HG03571 (cell line): ENCODE data around the gene RYR1.
"Not testable (repeated sequence)": the region's sequence is repeated elsewhere in the genome, so short reads cannot be mapped to it uniquely, and the experiment has no call there.

Experiments
- ATAC-seq: cut with Tn5 transposase; IDR thresholded peaks from one replicate; pipeline ENCODE4 v1.9.1; 2021; ENCODE audit not compliant: unreplicated experiment

RYR1 gene

DNA sequence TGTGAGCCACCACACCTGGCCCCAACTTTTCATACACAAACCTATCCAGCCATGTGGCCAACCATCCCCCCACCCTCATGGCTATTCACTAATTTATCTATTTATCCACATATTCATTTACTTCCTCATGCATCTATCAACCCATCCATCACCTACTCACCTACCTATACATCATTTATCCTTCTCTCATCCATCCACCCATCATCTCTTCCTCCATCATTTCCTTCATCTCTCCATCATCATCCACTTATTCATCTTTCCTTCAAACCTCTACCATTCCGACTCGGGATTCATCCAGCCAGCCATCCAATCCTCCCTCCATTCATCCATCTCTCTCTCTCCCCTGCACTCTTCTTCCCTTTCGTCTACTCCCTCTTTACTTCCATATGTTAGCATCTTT, 54.6 kb downstream of the RYR1 start:
- no peak for ATAC-seq

GRCh38 chr19:38488776-38489481, 55.4 kb downstream of the RYR1 start:
- ATAC-seq = no peak

DNA sequence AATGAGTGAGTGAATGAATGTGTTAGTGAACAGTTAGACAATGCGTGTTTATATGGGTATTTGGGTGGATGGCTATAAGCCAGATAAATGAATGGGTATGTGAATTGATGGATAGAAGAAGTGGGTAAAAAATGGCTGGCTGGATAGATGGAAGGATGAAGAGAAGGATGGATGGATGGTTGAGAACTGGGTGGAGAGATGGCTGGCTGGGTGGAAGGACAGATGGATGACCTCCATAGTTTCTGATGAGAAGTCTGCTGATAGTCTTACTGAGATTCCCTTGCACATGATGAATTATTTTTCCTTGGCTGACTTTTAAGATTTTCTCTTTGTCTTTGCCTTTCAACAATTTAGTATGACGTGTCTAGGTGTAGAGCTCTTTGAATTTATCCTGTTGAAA, 57.4 kb downstream of the RYR1 start:
- ATAC-seq = no peak

- ATAC-seq = no peak
Observed at GRCh38 chr19:38492181-38492813, 58.8 kb downstream of the RYR1 start.

- ATAC-seq = no peak
Observed at GRCh38 chr19:38494379-38494778, 60.9 kb downstream of the RYR1 start.

GRCh38 chr19:38495375-38495774, 61.9 kb downstream of the RYR1 start:
- not testable (repeated sequence) for ATAC-seq

GRCh38 chr19:38496116-38496515, 62.6 kb downstream of the RYR1 start:
- ATAC-seq = no peak

DNA sequence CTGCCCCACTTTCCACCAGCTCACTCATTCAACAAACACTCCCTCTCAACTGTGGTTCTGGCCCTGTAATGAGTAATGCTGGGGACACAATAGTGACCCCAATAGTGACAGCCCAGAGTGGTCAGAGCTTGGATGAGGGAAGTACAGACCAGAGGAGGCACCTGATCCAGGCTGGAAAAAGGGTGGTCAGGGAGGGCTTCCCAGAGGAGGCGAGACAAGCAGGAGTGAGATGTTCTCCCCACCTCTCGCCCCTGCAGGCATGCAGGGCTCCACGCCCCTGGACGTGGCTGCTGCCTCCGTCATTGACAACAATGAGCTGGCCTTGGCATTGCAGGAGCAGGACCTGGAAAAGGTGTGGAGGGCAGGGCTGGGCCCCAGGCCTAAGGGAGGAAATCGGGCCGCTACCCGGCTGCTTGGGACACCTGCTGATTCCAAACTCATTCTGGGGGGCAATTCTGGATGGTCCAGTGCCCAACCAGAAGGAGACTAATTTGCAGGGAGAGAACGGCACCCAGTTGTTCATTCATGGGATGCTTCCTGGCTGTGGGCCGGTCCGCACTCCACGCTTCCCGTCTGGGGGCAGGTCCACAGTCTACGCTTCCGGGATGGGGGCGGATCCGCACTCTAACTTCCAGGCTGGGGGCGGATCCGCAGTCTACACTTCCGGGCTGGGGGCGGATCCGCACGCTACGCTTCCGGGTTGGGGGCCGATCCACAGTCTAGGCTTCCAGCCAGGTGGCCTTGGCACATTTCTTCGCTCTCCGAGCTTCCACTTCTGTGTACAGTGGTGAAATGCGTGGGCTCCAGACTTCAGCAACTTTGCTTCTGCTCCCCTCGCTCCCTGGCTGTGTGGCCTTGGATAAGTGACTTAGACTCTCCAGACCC, 63.4 kb downstream of the RYR1 start:
- ATAC-seq = no peak

- no peak for ATAC-seq
Observed at GRCh38 chr19:38497907-38498306, 64.4 kb downstream of the RYR1 start.

GRCh38 chr19:38499532-38499931, 66.0 kb downstream of the RYR1 start:
- no peak for ATAC-seq

- ATAC-seq = no peak
Observed at GRCh38 chr19:38500450-38500849, 67.0 kb downstream of the RYR1 start.

- no peak for ATAC-seq
Observed at GRCh38 chr19:38502410-38503076, 69.1 kb downstream of the RYR1 start.

DNA sequence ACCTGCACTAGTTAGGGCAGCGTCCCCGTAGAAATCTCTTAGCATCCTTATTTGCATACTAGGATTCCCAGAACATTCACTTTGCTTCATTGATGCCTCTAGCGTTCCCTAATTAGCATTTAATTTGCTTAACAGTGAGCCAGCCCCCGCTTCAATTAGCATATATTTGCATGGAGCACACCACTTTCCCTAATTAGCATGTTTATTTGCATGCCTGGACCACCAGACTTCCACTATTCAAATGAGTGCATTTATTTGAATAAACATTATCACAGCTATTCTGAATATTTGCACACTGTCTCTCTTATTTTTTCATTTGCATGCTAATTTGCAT, 69.6 kb downstream of the RYR1 start:
- ATAC-seq = no peak

- no peak for ATAC-seq
Observed at GRCh38 chr19:38505958-38506357, 72.5 kb downstream of the RYR1 start.

- ATAC-seq = no peak
Observed at GRCh38 chr19:38506375-38506722, 72.9 kb downstream of the RYR1 start.

GRCh38 chr19:38506723-38507550, 73.4 kb downstream of the RYR1 start:
- no peak for ATAC-seq

- ATAC-seq = no peak
Observed at GRCh38 chr19:38507551-38508127, 74.1 kb downstream of the RYR1 start.

GRCh38 chr19:38508507-38508906, 75.0 kb downstream of the RYR1 start:
- no peak for ATAC-seq

- ATAC-seq = no peak
Observed at GRCh38 chr19:38509027-38509426, 75.5 kb downstream of the RYR1 start.

DNA sequence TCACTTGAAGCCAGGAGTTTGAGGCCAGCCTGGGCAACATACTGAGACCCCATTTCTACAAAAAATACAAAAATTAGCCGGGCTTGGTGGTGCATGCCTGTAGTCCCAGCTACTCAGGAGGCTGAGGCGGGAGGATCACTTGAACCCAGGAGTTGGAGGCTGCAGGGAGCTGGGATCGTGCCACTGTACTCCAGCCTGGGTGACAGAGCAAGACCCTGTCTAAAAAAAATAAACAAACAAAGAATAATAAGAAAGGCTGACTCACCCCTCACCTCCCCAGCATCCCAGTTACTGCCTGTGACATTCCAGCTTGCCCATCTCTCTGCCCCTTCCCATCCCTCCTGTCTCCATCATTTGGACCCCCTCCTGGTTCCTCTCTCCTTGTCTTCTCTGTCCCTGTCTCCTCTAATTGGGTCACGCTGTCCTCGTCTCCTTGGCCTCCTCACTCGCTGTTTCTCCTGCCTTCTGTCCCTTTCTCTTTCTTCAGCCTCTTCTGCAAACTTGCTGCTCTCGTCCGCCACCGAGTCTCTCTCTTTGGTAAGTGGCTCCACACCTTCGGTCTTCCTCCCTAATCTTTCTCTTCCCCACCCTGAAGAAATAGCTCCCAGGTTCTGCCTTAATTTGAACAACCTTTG, 77.7 kb downstream of the RYR1 start:
- ATAC-seq = no peak
